GM18526 (cell line): Measurements from ENCODE around the gene TSPAN31.

Experiments
- POLR2A ChIP-seq: IDR thresholded peaks from 3 replicates; pipeline ENCODE4 v1.6.1; 2011; ENCODE audit not compliant: insufficient read length; ENCODE audit errors: extremely low read depth

Gene TSPAN31

GRCh38 chr12:57744777-57745484 lies at the start of gene TSPAN31:
TSPAN31 (plus strand) TSS chr12:57745039; CDS start chr12:57745155, 116 bp downstream.
- TF ChIP-seq POLR2A, result no peak

- TF ChIP-seq POLR2A, result no peak
Observed at GRCh38 chr12:57695770-57696432, 48.9 kb upstream of the TSPAN31 start.

DNA sequence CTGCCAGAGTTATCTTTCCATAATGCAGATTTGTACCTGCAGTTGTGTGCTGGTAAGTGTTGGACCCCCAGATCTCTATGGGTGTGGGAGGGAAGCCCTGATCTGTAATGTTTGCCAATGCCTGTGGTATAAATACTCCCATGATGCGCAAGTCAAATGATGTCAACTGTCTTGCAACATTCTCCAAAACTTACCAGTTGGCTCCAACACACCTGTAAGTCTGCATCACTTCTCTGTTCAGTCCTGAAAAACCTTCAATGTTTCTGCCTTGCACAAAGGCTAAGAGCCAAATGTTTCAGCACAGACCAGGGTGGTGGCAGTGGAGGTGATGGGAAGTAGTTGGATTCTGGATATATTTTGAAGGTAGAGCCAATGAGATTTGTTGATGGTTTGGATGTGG lies 47.8 kb upstream of the TSPAN31 start:
- no peak for TF ChIP-seq POLR2A

DNA sequence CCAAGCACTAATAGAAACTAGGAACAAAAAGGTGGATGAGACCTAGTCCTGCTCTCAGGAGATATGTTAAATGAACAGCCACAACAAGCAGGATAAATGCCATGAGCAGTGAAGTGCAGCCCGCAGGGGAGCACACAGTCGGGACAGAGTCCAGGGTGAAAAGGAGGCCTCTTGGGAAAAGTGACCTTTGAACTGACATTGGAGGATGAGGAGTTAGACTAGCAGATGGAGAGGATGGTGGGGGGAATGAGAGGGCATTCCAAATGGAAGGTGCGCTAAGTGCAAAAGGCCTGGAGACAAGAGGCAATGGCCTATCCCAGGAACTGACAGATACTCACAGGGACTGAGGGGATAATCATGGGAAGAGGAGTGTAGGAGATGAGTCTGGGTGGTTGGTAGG lies 46.4 kb upstream of the TSPAN31 start:
- no peak for TF ChIP-seq POLR2A

DNA sequence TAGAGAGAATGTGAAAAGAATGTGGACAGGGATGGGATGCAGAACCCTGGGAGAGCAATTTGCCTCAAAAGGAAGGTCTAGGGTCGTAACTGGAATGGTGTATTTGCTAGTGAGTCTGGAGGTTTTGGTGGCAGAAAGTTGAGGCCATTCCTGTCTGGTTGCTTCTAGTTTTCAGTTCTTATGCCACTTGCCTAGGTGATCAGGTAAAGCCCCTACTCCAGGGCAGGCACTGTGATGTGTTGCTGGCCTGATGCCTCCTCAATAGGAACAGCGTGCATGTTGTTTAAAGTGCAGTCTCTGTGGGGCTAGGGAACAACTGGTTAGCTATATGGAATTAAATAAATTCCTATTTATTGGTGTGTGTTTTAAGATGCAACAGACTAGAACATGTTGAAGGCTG lies 44.5 kb upstream of the TSPAN31 start:
- no peak for TF ChIP-seq POLR2A

DNA sequence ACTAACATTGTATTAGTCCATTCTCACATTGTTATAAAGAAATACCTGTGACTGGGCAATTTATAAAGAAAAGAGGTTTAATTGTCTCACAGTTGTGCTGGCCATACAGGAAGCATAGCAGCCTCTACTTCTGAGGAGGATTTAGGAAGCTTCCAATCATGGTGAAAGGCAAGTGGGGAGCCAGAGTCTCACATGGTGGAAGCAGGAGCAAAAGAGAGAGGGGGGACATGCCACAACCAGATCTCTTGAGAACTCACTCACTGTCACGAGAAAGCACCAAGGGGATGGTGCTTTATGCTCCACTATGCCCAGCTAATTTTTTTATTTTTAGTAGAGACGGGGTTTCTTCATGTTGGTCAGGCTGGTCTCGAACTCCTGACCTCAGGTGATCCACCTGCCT lies 37.6 kb upstream of the TSPAN31 start:
- no peak for TF ChIP-seq POLR2A

DNA sequence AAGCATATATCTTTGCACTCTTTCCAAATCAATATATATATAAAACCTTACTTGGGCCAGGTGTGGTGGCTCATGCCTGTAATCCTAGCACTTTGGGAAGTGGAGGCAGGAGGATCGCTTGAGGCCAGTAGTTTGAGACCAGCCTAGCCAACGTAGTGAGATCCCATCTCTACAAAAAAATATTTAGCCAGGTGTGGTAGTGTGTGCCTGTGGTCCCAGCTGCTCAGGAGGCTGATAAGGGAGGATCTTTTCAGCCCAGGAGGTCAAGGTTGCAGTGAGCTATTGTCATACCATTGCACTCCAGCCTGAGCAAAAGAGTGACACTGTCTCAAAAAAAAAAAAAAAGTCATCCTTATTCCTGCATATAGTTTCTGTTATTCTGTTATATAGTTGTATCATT lies 36.5 kb upstream of the TSPAN31 start:
- no peak for TF ChIP-seq POLR2A

DNA sequence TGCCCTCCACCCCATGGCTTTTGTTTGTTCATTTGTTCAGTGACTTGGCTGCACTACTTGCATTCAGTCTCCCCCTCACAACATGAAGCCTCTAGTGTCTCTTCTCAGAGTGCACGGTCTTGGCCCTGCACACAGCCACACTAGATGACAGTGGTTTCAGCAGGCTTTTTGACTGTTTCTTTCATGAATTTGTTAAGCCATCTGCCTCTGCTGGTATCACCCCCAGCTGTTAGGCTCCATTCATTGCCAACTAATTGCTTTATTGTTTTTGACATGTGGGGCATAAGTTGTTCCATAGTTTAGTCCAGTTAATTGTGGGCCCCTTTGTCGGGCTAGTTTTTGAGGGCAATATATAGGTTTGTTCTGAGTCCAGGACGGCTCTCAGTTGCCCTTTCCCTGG lies 32.1 kb upstream of the TSPAN31 start:
- no peak for TF ChIP-seq POLR2A

DNA sequence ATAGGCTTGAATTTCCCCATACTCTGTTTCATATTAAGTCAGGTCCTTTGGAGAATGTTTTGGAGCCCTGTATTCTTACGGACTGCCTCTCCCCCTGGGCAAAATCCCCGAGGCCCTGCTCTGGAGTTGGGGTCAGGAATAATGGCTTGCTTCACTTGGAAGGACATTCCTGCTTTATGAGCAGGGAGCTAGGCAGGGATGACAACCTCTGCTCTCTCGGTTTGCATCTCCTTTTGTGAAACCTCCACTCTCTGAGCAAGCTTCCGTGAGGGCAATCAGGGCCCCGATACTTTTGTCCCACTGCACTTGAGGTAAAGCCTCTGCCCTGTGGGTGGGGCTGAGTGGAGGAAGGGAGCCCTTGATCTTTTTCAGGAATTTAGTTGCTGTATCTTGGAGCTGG lies 31.6 kb upstream of the TSPAN31 start:
- TF ChIP-seq POLR2A, result no peak

- no peak for TF ChIP-seq POLR2A
Observed at GRCh38 chr12:57715786-57716185, 29.1 kb upstream of the TSPAN31 start.

- TF ChIP-seq POLR2A, result no peak
Observed at GRCh38 chr12:57716305-57716704, 28.5 kb upstream of the TSPAN31 start.

DNA sequence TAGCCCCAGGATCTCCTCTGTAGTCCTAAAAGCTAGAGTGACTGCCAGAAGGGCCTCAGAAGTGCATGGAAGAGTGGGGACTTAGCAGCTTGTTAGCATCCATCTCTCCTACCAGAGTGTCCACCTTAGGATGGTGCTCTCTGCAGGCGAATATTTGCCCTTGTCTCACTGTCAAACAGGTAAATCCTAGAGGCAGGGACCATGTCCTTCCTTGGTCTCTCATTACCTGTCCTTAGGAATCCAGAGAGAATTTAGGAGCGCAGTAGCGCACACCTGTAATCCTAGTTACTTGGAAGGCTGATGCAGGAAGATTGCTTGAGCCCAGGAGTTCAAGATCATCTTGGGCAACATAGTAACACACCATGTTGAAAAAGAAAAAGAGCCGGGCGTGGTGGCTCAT lies 27.7 kb upstream of the TSPAN31 start:
- TF ChIP-seq POLR2A, result no peak

GRCh38 chr12:57717846-57718640 lies 26.8 kb upstream of the TSPAN31 start:
- TF ChIP-seq POLR2A, result no peak

- no peak for TF ChIP-seq POLR2A
Observed at GRCh38 chr12:57718641-57719528, 26.0 kb upstream of the TSPAN31 start.

- no peak for TF ChIP-seq POLR2A
Observed at GRCh38 chr12:57719777-57720605, 24.8 kb upstream of the TSPAN31 start.
